OCI-LY1 (cell line): ENCODE data around the gene CEP57L1.

ENCODE experiments used
- CTCF ChIP-seq: fragments of 200-600 bp; sonication (generic), shearing (Covaris generic); IDR thresholded peaks from 2 replicates; pipeline ENCODE4 v1.5.1; 2017; ENCODE audit warnings: mild to moderate bottlenecking, antibody characterized with exemption, low read length, moderate library complexity, mixed read lengths
- EZH2 ChIP-seq: fragments of 200-600 bp; sonication (generic), shearing (Covaris generic); IDR thresholded peaks from 2 replicates; pipeline ENCODE4 v1.8.0; 2017; ENCODE audit warnings: borderline replicate concordance, mixed run types, mild to moderate bottlenecking, antibody characterized with exemption, low read length, moderate library complexity, mixed read lengths

GRCh38 chr6:109081516-109082187 is 13.7 kb upstream of the CEP57L1 start:
- TF ChIP-seq CTCF (no peak), EZH2 (no peak)
